CD8-positive, alpha-beta memory T cell (primary cell): ENCODE results near the gene CA5A. TPM values are rescaled to one million over a fixed set of nuclear protein-coding genes. Genes with fewer than 3 reads are reported as not detected.
"Not testable (repeated sequence)": the region's sequence is repeated elsewhere in the genome, so short reads cannot be mapped to it uniquely, and the experiment has no call there.

ENCODE experiments used
- CTCF ChIA-PET: fragments of 350-600 bp; sonication (Branson Sonifier 250); formaldehyde crosslinking; loops from one replicate; lab custom pipeline; 2021; ENCODE audit warnings: antibody characterized with exemption; lab: Charles Lee
- POLR2A ChIA-PET: fragments of 350-600 bp; sonication (Branson Sonifier 250); formaldehyde crosslinking; loops from one replicate; lab custom pipeline; 2021; ENCODE audit warnings: antibody characterized with exemption; lab: Charles Lee
- DNase-seq, 5 donors: peaks; one replicate each; pipeline versions ENCODE4 v3.0.0 to v3.0.0-alpha.2; 2020 to 2022; ENCODE audit warnings: mixed read lengths in 1 of 5
- H3K27ac ChIP-seq: one replicate; pipeline ENCODE4 v1.7.0; 2013; ENCODE audit warnings: low read depth, mild to moderate bottlenecking, low read length, moderate library complexity
- H3K27me3 ChIP-seq: 2 replicates; pipeline ENCODE4 v1.7.0; 2013; ENCODE audit warnings: low read length, mild to moderate bottlenecking; ENCODE audit not compliant: insufficient read depth, poor library complexity, severe bottlenecking
- H3K36me3 ChIP-seq: 2 replicates; pipeline ENCODE4 v1.7.0; 2013; ENCODE audit warnings: mild to moderate bottlenecking, low read length, moderate library complexity; ENCODE audit not compliant: insufficient read depth
- H3K4me1 ChIP-seq: 2 replicates; pipeline ENCODE4 v1.7.0; 2013; ENCODE audit warnings: mild to moderate bottlenecking, low read length, moderate library complexity; ENCODE audit not compliant: insufficient read depth
- H3K4me3 ChIP-seq: 2 replicates; pipeline ENCODE4 v1.7.0; 2013; ENCODE audit warnings: mild to moderate bottlenecking, low read length
- H3K9me3 ChIP-seq: 2 replicates; pipeline ENCODE4 v1.7.0; 2013; ENCODE audit warnings: mild to moderate bottlenecking, low read length
- H3K27ac Mint-ChIP-seq, 8 donors: one replicate each; pipeline ENCODE4 v1.8.0; 2020 to 2021; ENCODE audit warnings: mixed read lengths in 8 of 8, mild to moderate bottlenecking in 6 of 8, inconsistent platforms in 3 of 8, moderate library complexity in 3 of 8
- H3K27me3 Mint-ChIP-seq, 2 donors: one replicate each; pipeline ENCODE4 v1.8.0; 2020 to 2021; ENCODE audit warnings: mixed read lengths in 2 of 2, mild to moderate bottlenecking in 1 of 2, moderate library complexity in 1 of 2
- H3K36me3 Mint-ChIP-seq, 3 donors: one replicate each; pipeline ENCODE4 v1.8.0; 2020 to 2021; ENCODE audit warnings: mixed read lengths in 3 of 3, inconsistent platforms in 1 of 3, mild to moderate bottlenecking in 1 of 3
- H3K4me1 Mint-ChIP-seq, 3 donors: one replicate each; pipeline ENCODE4 v1.8.0; 2020 to 2021; ENCODE audit warnings: mixed read lengths in 3 of 3, inconsistent platforms in 1 of 3, mild to moderate bottlenecking in 1 of 3
- H3K4me3 Mint-ChIP-seq, 7 donors: one replicate each; pipeline ENCODE4 v1.8.0; 2020 to 2021; ENCODE audit warnings: mixed read lengths in 7 of 7, mild to moderate bottlenecking in 6 of 7, moderate library complexity in 4 of 7, inconsistent platforms in 2 of 7
- H3K9me3 Mint-ChIP-seq, 5 donors: one replicate each; pipeline ENCODE4 v1.8.0; 2020 to 2022; ENCODE audit warnings: mixed read lengths in 5 of 5, mild to moderate bottlenecking in 3 of 5, moderate library complexity in 2 of 5, inconsistent platforms in 1 of 5
- polyA plus RNA-seq: library from polyadenylated mRNA; unstranded; fragments of 300-500 nt; fragmentation: Illumina TruSeq; gene quantifications from one replicate; pipeline ENCODE4 v1.2.3, GENCODE V29; 2021
- total RNA-seq, 2 experiments: library from RNA; stranded (reverse); gene quantifications; one replicate each; pipeline ENCODE4 v1.2.3, GENCODE V29; 2021

Gene CA5A
- not detected for total RNA-seq
- not detected for polyA plus RNA-seq

DNA sequence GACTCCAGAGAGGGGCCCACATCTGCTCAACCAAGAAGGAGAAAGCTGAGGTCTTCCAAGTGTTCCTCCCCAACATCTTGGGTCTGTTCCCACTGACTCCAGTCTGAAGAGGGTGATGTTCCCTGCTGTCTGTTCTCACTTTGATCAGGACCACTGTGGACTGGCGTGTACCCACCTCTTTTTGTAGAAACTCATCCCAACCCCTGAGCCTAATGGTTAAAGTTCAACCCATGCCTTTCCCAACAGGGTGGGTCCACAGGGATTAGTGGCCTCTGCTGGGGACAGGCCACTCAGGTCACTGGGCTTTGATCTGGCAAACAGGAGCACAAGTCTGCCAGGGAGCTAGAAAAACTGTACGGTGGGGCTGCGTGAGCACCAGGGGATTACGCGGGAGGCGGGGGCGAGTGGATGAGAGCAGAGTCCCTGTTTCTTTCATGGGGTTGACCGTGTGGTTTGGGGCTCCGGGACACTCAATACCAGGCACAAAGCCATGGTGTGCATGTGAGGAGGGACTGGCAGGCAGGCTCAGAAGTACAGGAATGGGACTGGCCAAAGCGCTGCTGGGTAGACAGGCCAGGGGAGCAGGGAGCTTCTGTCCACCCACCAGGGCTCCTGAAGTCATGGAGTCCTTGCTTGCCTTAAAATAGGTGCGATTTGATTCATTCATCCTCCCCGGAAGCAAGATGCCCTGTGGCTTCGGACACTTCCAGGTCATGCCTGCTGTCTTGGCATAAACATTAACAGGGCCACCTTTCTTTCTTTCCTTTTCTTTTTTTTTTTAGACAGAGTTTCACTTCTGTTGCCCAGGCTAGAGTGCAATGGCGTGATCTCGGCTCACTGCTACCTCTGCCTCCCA lies at the start of gene CA5A:
TSS of gene CA5A (minus strand) at position 155 of the 856 bp plus-strand sequence. CDS start at position 76, 79 bp downstream.
- Histone ChIP-seq H3K36me3 (no peaks in the 10 kb centered on the region), H3K4me1 (no peaks in the 10 kb centered on the region), H3K27ac (no peak within 1 kb of the TSS), H3K27me3 (no peaks in the 10 kb centered on the region), H3K9me3 (no peaks in the 10 kb centered on the region), H3K4me3 (no peak within 1 kb of the TSS)
- Mint-ChIP-seq H3K4me1 (no peaks in the 10 kb centered on the region), H3K36me3 (no peaks in the 10 kb centered on the region), H3K27me3 (peaks cover 0 to 2% of the 10 kb centered on the region in 2 donors), H3K4me3 (no peak within 1 kb of the TSS), H3K27ac (peak within 1 kb of the TSS in 1 of 8 donors; percentile 54), H3K9me3 (no peaks in the 10 kb centered on the region)
- ChIA-PET POLR2A (no interaction called here), CTCF (no interaction called here)
- DNase-seq = no peak

DNA sequence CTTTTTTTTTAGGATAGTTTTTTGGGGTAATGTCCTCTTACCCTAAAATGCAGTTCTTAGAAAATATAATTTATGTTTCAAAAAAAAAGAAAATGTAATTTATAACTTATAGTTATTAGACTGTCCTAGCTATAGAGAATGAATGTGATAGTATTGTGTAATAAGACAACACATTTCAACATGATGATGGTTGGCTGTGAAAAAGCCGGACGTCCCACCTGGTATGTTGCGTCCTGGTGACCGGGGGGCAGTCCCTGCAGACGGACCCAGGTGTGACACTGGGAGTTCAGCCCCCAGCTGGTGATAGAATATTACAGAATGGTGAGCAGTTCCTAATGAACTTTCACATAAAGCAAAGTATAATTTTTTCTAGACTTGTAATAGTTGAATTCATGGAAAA lies 49.2 kb upstream of the CA5A start:
- H3K4me3 ChIP-seq, H3K27me3 ChIP-seq, POLR2A ChIA-PET, CTCF ChIA-PET, DNase-seq, H3K27me3 Mint-ChIP-seq, H3K36me3 ChIP-seq, H3K27ac Mint-ChIP-seq, H3K4me3 Mint-ChIP-seq, H3K9me3 ChIP-seq, H3K27ac ChIP-seq, H3K4me1 ChIP-seq, H3K9me3 Mint-ChIP-seq: not testable (repeated sequence)
- peaks cover 25 to 33% (median 30%) of the 10 kb centered on the region in 3 donors for H3K4me1 Mint-ChIP-seq
- peaks cover 17 to 78% (median 24%) of the 10 kb centered on the region in 3 donors for H3K36me3 Mint-ChIP-seq

DNA sequence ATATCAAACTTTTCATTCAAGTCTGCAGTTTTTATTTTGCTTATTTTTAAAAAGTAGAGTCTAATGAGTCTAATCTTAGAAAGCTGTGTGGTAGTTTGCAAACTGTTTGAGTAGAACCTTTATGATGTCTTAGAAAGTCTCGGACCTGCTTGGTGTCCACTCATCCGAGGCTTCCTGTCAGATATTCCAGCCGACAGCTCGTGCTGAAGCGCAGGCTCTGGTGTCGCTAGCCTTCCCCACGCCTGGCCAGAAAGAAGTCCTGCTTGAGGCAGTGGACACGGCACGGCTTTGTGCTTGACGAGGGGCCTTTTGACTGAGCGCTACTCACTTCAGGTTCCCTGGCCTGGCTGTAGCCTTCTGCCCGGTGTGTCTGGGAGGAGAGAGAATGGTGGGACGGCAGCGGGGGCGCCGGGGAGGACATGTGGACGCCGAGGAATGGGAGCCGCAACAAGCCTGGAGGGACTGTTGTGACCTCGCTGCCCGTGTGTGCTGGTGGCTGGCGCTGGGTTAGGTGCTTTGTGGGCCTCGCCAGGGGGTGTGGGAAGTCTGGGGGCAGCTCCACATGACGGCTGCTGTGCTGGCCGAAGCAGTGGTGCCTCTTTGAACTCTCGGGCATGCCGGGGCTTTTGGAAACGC lies 48.4 kb upstream of the CA5A start:
- no peak overlapping the region for H3K27ac ChIP-seq
- Mint-ChIP-seq H3K4me1 (peaks cover 32 to 37% (median 35%) of the 10 kb centered on the region in 3 donors), H3K27ac (no peak overlapping the region), H3K4me3 (no peak overlapping the region), H3K27me3 (no peaks in the 10 kb centered on the region), H3K36me3 (peaks cover 17 to 75% (median 22%) of the 10 kb centered on the region in 3 donors), H3K9me3 (no peaks in the 10 kb centered on the region)
- DNase-seq = no peak
- no peaks in the 10 kb centered on the region for H3K9me3 ChIP-seq
- CTCF ChIA-PET = no interaction called here
- no peaks in the 10 kb centered on the region for H3K27me3 ChIP-seq
- H3K4me3 ChIP-seq = no peak overlapping the region
- POLR2A ChIA-PET = no interaction called here
- H3K4me1 ChIP-seq = peaks cover 1% of the 10 kb centered on the region
- H3K36me3 ChIP-seq = peaks cover 7% of the 10 kb centered on the region

DNA sequence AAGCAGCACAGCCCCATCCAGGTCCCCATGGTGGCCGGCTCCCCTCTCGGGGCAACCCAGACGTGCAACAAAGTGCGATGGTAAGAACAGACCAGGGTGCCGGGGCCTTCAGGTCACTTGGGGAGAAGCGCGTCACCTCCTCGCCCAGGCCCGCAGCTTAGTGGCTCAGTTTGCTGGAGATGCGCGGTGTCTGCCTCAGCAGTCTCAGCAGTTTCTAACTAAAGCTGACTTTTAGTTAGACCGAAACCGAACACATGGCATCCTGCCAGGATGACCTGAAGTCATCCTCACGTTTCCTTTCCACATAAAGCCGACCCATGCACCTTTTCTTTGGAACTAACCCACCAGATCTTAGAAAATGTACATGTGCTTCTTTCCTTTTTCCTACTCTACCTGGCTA lies 47.9 kb upstream of the CA5A start:
- H3K4me3 ChIP-seq, CTCF ChIA-PET, H3K9me3 Mint-ChIP-seq, H3K27me3 Mint-ChIP-seq, POLR2A ChIA-PET, H3K27ac ChIP-seq, H3K4me3 Mint-ChIP-seq, H3K27ac Mint-ChIP-seq, DNase-seq, H3K4me1 ChIP-seq, H3K36me3 ChIP-seq, H3K27me3 ChIP-seq, H3K9me3 ChIP-seq: not testable (repeated sequence)
- Mint-ChIP-seq H3K36me3 (peaks cover 17 to 77% (median 24%) of the 10 kb centered on the region in 3 donors), H3K4me1 (peaks cover 38 to 43% (median 40%) of the 10 kb centered on the region in 3 donors)

DNA sequence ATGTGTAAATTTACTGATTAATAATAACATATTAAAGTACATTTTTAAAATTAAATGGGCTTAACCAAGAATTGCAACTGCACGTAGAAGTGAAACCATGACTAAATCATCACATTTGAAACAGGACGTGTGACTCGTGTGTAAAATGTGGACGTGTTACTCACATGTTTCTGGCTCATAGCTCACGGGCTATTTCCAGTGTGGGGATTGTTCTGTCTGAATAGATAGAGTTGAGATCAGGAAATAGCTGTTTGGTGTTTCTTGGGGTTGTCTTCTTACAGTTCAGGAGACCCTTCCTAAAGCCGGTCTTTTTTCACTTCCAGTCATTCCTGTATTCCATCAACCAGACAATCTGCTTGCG lies 47.4 kb upstream of the CA5A start:
- DNase-seq, H3K4me3 ChIP-seq, H3K27ac ChIP-seq, H3K27ac Mint-ChIP-seq, H3K9me3 Mint-ChIP-seq, POLR2A ChIA-PET, H3K36me3 ChIP-seq, CTCF ChIA-PET, H3K9me3 ChIP-seq, H3K4me1 ChIP-seq, H3K27me3 ChIP-seq, H3K27me3 Mint-ChIP-seq, H3K4me3 Mint-ChIP-seq: not testable (repeated sequence)
- H3K36me3 Mint-ChIP-seq = peaks cover 17 to 77% (median 24%) of the 10 kb centered on the region in 3 donors
- peaks cover 43 to 48% (median 44%) of the 10 kb centered on the region in 3 donors for H3K4me1 Mint-ChIP-seq

DNA sequence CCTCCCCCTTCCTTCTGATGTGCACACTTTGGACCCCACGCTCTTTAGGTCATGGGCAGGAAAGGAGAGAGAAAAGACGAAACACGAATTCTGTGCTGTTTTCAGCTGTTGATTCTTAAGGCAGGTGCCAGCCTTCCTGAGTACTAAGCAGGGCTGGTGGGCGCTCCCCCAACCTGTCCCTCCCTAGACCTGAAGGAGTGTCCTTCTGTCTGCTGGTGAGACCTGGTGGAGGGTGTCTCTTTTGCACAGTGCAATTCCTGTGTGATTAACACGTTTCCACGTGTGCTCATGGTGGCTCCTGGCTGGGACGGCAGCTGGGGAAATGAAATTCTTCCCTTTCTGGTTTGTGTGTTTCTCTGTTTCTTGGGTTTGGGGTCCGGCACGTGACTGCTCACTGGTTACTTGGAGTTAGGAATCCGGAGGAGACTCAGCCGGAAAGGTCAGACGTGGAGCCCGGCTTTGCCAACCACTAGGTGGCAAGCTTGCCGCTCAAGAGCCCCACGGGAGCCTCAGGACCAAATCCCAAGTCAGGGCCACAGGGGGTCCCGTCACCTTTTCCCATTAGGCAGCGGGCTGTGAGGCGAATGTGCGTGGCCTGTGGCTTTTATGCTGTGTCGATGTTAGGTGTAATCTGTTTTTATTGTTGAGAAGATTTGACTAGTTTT lies 46.9 kb upstream of the CA5A start:
- Mint-ChIP-seq H3K36me3 (peaks cover 17 to 78% (median 24%) of the 10 kb centered on the region in 3 donors), H3K27ac (peak overlapping the region in 1 of 8 donors; percentile 27), H3K4me1 (peaks cover 46 to 53% (median 48%) of the 10 kb centered on the region in 3 donors)
- H3K4me1 ChIP-seq, CTCF ChIA-PET, H3K9me3 Mint-ChIP-seq, H3K4me3 Mint-ChIP-seq, H3K27me3 ChIP-seq, POLR2A ChIA-PET, H3K4me3 ChIP-seq, H3K36me3 ChIP-seq, DNase-seq, H3K27me3 Mint-ChIP-seq, H3K27ac ChIP-seq, H3K9me3 ChIP-seq: not testable (repeated sequence)

DNA sequence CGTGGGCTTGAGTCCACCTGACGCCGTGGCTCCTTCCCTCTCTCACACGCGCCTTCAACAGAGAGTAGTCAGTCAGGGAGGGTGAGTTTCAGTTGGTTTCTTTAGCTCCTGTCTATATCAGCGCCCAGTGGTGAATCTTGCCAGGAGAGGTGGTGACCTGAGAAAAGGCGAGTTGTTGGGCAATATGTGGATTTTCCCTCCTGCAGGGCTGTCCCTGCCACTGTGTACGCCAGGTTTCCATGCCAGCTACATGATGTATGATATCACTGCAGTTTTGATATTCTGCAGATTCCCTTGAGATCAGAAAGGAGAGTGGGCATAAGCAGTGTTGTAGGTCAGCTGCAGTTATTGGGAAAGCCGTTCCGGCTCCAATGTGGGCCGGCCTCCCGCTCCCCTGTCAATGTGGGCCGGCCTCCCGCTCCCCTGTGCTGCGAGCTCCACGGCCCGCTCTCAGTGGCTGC lies 46.3 kb upstream of the CA5A start:
- Histone ChIP-seq H3K27me3 (no peaks in the 10 kb centered on the region), H3K4me1 (peaks cover 6% of the 10 kb centered on the region), H3K4me3 (no peak overlapping the region), H3K27ac (no peak overlapping the region), H3K36me3 (peaks cover 7% of the 10 kb centered on the region), H3K9me3 (no peaks in the 10 kb centered on the region)
- ChIA-PET POLR2A (no interaction called here), CTCF (no interaction called here)
- no peaks in the 10 kb centered on the region for H3K27me3 Mint-ChIP-seq
- H3K9me3 Mint-ChIP-seq = no peaks in the 10 kb centered on the region
- H3K27ac Mint-ChIP-seq = peak overlapping the region in 2 of 8 donors; percentile 8 to 79
- no peak for DNase-seq
- no peak overlapping the region for H3K4me3 Mint-ChIP-seq
- peaks cover 46 to 54% (median 49%) of the 10 kb centered on the region in 3 donors for H3K4me1 Mint-ChIP-seq
- H3K36me3 Mint-ChIP-seq = peaks cover 17 to 77% (median 24%) of the 10 kb centered on the region in 3 donors

DNA sequence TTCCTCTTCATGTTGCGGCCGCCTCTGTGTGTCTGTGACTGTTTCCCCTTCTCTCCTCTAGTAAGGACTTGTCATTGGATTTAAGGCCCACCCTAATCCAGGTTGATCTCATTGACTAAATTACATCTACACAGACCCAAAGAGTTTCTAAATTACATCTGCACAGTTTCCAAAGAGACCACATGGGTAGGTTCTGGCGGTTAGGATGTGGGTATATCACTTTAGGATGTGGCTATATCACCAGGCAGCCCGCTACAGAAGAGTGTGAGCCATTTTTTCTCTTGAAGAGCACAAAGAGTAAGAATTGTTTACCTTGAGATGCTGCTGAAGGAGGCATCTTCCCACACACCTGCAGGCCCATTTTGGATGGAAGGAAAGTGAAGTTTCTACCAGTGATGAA lies 45.0 kb upstream of the CA5A start:
- Mint-ChIP-seq H3K4me3 (peak overlapping the region; percentile 11 to 75 (median 62)), H3K36me3 (peaks cover 22 to 83% (median 25%) of the 10 kb centered on the region in 3 donors), H3K4me1 (peaks cover 44 to 55% (median 49%) of the 10 kb centered on the region in 3 donors), H3K27ac (peak overlapping the region; percentile 64 to 94 (median 84))
- H3K36me3 ChIP-seq, H3K27me3 Mint-ChIP-seq, H3K4me1 ChIP-seq, POLR2A ChIA-PET, H3K9me3 Mint-ChIP-seq, H3K27me3 ChIP-seq, H3K4me3 ChIP-seq, H3K27ac ChIP-seq, CTCF ChIA-PET, H3K9me3 ChIP-seq: not testable (repeated sequence)
- peak in 4 of 5 donors; percentile 17 to 70 (median 57) for DNase-seq
